Ecto neural progenitor cell (in vitro differentiated cells): ENCODE data around the gene CAPNS1.
A peak's percentile ranks its signal among the peaks of the same experiment; 100 is the strongest.

Experiments used
- DNase-seq: peaks from one replicate; pipeline ENCODE4 v3.0.0-alpha.2; 2018; ENCODE audit warnings: low spot score

Gene CAPNS1

DNA sequence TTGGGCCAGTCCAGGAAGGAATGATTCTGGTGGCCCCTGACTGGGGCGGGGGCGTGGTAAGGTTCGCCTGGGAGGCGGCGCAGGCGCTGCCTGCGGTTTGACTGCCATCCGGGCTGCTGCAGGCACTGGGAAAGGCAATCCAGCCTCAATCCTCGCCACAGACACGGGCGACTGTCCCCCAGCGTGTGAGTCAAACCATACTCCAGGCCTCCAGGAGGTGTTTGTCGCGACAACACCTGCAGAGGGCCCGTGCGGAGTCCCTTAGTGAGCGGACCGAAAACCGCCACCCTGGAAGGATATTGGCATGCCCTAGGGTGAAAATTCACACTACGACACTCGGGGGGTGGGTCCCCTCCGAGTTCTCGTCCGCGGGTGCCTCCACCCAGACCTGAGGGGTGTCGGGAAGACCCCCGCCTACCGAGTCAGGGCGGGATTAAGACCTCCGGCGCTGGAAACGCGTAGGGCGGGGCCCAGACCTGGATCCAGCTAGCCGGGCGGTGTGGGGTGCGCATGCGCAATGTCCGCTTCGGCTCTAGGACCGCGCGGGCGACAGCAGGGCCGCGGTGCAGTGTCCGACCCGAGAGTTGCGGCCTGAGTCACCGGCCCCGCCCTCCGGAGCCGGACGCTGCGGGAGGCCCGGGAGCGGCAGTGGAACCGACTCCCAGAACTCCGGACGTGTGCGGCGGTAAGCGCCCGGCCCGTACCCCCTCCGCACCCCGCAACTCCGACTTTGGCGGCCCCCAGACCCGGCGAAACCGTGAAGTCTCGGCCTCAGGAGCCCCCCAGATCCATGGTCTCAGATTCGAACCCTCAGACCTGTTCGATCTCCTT is at the start of gene CAPNS1:
Gene CAPNS1 (plus strand): TSS at position 594 of the 831 bp plus-strand sequence. CDS start 946 bp downstream, outside the sequence.
- DNase-seq: peak; percentile 99

- no peak for DNase-seq
Observed at GRCh38 chr19:36090910-36091695, 48.8 kb upstream of the CAPNS1 start.

DNA sequence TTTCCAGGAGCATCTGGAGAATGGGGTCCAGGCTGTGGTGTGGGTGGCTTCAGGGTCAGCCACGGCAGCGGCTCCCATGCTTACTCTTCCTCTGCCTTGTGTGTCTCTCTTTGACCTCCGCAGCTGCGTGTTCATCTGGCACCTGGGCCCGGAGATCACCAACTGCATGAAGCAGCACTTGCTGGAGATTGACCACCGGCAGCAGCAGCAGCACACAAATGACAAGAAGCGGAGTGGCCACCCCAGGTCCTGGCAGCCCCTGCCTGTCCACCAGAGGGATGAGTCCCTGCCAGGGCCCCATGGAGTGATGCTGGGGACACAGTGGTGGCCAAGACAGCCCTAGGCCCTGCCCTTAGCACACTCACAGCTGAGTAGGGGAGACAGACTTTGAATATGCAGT is 47.3 kb upstream of the CAPNS1 start:
- DNase-seq: no peak

- no peak for DNase-seq
Observed at GRCh38 chr19:36093146-36093662, 46.7 kb upstream of the CAPNS1 start.

GRCh38 chr19:36093687-36094086 is 46.2 kb upstream of the CAPNS1 start:
- no peak for DNase-seq

DNA sequence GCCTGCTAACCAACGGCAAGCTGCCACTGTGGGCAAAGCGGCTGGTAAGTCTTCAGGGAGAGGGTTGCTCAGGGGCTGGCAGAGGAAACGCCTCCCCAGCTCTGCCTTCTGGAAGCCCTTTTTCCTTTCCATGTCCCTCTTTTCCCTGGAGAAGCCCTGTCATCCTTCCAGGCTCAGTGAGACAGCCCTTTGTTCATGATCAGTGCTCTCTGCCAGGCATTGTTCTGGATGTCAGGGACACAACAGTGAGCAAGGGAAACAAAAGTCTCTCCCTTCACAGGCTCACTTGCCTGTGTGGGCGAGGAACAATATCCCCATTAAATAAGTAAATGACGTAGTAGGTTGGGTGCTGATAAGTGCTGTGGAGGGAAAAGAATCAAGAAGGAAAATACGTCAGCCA is 42.8 kb upstream of the CAPNS1 start:
- no peak for DNase-seq

DNA sequence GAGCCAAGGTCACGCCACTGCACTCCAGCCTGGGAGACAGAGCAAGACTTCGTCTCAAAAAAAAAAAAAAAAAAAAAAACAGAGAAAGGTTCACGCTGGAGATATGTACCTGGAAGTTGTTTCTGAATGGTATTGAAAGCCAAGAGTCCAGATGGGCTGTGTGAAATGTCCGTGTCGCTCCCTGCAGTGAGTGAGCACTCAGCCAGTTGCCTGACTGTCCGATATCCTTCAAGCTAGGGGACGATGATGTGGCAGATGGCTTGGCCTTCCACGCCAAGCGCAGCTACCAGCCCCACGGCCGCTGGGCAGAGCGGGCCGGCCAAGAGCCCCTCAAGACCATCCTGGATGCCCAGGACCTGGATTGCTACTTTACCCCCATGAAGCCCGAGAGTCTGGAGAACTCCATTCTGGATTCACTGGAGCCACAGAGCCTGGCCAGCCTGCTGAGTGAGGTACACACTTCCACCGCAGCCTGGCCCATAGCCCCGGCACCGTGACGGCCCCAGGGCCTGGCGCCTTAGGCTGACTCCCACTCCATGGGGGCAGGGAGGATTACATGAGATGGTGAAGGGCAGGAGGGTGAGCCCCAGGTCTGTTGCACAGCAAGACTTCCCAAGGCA is 40.6 kb upstream of the CAPNS1 start:
- DNase-seq: no peak

- no peak for DNase-seq
Observed at GRCh38 chr19:36100476-36100875, 39.4 kb upstream of the CAPNS1 start.

- DNase-seq: no peak
Observed at GRCh38 chr19:36101550-36102327, 38.1 kb upstream of the CAPNS1 start.

DNA sequence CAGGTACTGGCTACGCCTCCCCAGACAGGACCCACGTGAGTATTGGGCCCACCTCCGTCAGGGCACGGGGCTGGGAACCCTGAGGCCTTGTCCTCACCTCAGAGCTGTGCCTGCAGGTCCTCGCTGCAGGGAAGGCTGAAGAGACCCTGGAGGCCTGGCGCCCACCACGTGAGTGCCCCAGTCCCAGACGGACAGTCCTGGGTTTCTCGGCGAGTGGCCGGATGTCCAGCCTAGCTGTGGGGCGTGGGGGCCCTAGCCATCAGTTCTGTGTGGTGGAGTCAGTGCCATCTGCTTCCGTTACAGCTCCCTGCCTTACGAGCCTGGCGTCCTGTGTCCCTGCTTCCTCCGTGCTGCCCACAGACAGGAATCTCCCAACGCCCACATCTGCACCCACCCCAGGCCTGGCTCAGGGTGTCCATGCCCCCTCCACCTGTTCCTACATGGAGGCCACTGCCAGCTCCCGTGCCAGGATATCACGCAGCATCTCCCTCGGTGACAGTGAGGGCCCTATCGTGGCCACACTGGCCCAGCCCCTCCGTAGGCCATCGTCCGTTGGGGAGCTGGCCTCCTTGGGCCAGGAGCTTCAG is 36.7 kb upstream of the CAPNS1 start:
- DNase-seq: no peak

- DNase-seq: no peak
Observed at GRCh38 chr19:36103842-36104552, 35.9 kb upstream of the CAPNS1 start.

GRCh38 chr19:36106441-36106840 is 33.4 kb upstream of the CAPNS1 start:
- no peak for DNase-seq

- DNase-seq: no peak
Observed at GRCh38 chr19:36106991-36107390, 32.9 kb upstream of the CAPNS1 start.

DNA sequence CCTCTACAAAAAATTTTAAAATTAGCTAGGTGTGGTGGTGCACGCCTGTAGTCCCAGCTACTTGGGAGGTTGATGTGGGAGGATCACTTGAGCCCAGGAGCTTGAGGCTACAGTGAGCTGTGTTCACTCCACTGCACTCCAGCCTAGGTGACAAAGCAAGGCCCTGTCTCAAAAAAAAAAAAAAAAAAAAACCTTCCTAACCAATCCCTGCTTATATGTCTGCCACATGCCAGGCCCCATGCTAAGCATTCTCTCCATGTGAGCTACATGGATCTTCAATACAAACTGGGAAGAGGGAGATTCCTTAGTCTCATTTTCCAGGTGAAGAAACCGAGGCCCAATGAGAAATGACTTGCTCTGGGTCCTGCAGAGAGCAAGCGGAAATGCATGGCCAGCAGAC is 31.2 kb upstream of the CAPNS1 start:
- DNase-seq: no peak

DNA sequence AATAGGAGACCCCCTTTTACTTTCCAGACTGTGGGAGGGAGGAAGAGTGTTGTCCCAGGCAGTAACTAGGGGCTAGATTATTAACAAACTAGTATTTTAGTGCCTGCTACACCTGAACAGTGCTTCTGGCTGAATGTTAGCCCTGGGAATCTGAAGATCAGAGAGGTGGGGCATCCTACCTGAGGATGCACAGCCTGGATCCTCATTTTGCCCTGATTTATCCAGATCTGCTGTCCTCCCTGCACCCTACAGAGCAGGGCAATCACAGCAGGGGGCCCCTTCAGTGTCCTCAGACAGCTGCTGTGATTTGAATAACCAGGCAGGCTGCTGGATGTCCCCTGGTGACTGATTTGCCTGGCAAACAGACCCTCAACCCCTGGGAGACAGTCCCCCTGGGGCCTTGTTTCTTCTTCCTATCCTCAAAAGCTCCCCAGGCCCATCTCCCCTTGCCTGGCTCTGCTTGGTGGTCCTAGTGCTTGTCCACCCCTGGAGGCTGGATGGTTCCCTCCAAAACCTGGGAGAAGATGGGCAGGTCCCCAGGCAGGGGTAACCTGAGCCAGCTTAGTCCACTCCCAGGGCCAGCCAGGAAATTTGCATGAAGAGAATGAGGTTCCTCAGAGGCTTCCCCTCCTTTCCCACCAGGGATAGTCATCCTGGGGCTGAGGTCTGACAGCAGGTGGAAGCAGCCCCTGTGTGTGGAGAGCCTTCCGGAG is 29.2 kb upstream of the CAPNS1 start, which contains the start of gene OVOL3:
Gene OVOL3 (plus strand): TSS at position 657 of the 713 bp plus-strand sequence. CDS start 60 bp downstream, outside the sequence.
- DNase-seq: peak; percentile 67

- peak; percentile 54 for DNase-seq
Observed at GRCh38 chr19:36111200-36111539, 28.7 kb upstream of the CAPNS1 start.

DNA sequence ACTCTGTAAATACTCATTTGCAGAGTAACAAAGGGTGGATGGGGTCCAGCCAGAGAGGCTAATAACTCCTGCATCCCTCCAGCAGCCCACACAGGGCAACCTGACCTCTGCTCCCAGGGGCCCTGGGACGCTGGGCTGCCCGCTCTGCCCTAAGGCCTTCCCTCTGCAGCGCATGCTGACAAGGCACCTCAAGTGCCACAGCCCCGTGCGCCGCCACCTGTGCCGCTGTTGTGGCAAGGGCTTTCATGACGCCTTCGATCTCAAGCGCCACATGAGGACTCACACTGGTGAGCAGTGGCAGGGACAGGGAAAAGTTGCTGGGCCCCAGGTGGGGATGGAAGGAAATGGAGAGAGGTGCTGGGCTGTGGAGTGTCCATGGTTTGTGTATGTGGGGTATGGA is 27.2 kb upstream of the CAPNS1 start:
- no peak for DNase-seq

DNA sequence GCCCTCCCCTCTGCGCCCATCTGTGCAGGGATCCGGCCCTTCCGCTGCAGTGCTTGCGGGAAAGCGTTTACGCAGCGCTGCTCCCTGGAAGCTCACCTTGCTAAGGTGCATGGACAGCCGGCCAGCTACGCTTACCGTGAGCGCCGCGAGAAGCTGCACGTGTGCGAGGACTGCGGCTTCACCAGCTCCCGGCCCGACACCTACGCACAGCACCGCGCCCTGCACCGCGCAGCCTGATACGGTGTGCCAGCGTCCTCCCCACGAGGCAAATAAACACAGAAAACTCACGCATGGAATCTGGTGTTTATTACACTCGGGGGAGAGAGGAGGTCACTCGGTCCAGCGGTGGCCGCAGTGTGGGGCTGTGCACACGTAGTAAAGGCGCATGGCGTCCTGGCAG is 26.4 kb upstream of the CAPNS1 start:
- no peak for DNase-seq

DNA sequence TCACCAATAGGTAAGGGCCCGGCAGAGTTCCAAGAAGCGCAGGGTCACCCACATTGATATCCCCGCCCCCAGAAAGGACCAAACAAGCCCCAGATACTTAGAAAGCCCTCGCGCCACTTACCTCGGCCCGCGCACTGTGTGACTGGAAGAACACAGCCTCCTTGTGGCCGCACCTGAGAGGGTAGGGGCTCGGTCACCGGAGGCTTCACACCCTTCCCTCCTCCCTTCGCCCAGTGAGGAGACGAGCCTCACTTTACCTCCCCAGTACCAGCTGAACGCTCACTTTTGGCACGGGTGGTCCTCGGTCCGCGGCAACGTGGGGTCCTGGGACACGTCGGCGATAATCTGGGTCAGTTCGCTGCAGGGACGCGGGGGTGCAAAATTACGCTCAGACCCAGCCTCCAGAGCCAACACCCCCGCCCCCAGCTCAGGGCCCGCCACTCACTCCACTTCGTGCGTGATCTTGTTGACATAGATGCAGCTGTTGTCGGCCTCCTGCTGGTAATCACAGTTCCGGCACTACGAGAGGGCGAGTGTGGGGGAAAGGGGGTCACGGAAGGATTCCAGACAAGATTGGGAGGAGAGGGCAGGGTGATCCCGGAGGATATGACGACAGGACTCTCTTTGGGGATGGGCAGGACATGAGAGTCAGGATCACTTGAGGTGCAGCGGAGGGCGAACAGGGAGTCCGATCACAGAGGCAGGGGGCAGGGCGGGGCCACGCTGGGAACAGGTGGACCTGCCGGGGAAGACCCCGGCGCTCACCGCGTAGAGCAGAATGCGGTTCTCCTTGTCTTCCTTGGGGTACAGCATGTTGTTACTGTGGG is 25.8 kb upstream of the CAPNS1 start:
- peak; percentile 51 for DNase-seq
